Peyer's patch (tissue), 4 donors: ENCODE measurements around the gene B3GNT5. TPM values are rescaled to one million over a fixed set of nuclear protein-coding genes. Genes with fewer than 3 reads are reported as not detected.
A peak's percentile ranks its signal among the peaks of the same experiment; 100 is the strongest.

Experiments
- DNase-seq, 3 donors: peaks; one replicate each; pipeline ENCODE4 v3.0.0-alpha.2; 2017 to 2019
- H3K27ac ChIP-seq, 4 donors: fragments of 200-600 bp; sonication (generic); one replicate each; pipeline ENCODE4 v1.5.1; 2016 to 2019
- H3K27me3 ChIP-seq, 2 donors: fragments of 200-600 bp; sonication (generic); one replicate each; pipeline ENCODE4 v1.5.1; 2019
- H3K36me3 ChIP-seq, 3 donors: fragments of 200-600 bp; sonication (generic); one replicate each; pipeline ENCODE4 v1.5.1; 2016 to 2019
- H3K4me1 ChIP-seq, 4 donors: fragments of 200-600 bp; sonication (generic); one replicate each; pipeline ENCODE4 v1.5.1; 2016 to 2019
- H3K4me3 ChIP-seq, 4 donors: fragments of 200-600 bp; sonication (generic); 1 replicate in 3 of 4; 2 replicates in 1 of 4; pipeline ENCODE4 v1.5.1; 2016 to 2019; ENCODE audit warnings: mild to moderate bottlenecking in 1 of 4
- H3K9me3 ChIP-seq, 4 donors: fragments of 200-600 bp; sonication (generic); one replicate each; pipeline ENCODE4 v1.5.1; 2016 to 2019; ENCODE audit warnings: mild to moderate bottlenecking in 1 of 4
- POLR2A ChIP-seq, 2 donors: fragments of 450-650 bp; IDR thresholded peaks; one replicate each; pipeline ENCODE4 v1.5.1; 2017; ENCODE audit warnings: antibody characterized with exemption in 2 of 2, mild to moderate bottlenecking in 2 of 2, moderate library complexity in 2 of 2
- total RNA-seq, 4 donors: library from RNA; depleted of rRNA; stranded (reverse); fragments of >200 nt; gene quantifications; one replicate each; pipeline ENCODE4 v1.1.0, GENCODE V29; 2016
- TF ChIP-seq, protein P1 (sequence below), 6 experiments: fragments of 450-650 bp in 4 of 6; fragments of 200-600 bp in 2 of 6; sonication (generic) in 1 of 6; IDR thresholded peaks; one replicate each; pipeline ENCODE4 v1.5.1; 2017 to 2019; ENCODE audit warnings: antibody characterized with exemption in 6 of 6, mild to moderate bottlenecking in 3 of 6, moderate library complexity in 1 of 6

The B3GNT5 gene
- total RNA-seq, 4 donors from 2014 or later = 15.7 to 66.2 (median 42.2) TPM

GRCh38 chr3:183307749-183308148 lies 54.7 kb downstream of the B3GNT5 start:
- H3K27ac ChIP-seq = peak overlapping the region in 3 of 4 donors; percentile 73 to 98 (median 89)
- DNase-seq = peak in 1 of 3 donors; percentile 85
- peak; percentile 4 to 41 for TF ChIP-seq POLR2A (IDR thresholded peaks at IDR 0.05)
- TF ChIP-seq, protein P1, sequence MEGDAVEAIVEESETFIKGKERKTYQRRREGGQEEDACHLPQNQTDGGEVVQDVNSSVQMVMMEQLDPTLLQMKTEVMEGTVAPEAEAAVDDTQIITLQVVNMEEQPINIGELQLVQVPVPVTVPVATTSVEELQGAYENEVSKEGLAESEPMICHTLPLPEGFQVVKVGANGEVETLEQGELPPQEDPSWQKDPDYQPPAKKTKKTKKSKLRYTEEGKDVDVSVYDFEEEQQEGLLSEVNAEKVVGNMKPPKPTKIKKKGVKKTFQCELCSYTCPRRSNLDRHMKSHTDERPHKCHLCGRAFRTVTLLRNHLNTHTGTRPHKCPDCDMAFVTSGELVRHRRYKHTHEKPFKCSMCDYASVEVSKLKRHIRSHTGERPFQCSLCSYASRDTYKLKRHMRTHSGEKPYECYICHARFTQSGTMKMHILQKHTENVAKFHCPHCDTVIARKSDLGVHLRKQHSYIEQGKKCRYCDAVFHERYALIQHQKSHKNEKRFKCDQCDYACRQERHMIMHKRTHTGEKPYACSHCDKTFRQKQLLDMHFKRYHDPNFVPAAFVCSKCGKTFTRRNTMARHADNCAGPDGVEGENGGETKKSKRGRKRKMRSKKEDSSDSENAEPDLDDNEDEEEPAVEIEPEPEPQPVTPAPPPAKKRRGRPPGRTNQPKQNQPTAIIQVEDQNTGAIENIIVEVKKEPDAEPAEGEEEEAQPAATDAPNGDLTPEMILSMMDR (IDR thresholded peaks at IDR 0.05) = no peak

GRCh38 chr3:183308751-183309150 lies 55.7 kb downstream of the B3GNT5 start:
- Histone ChIP-seq H3K4me3 (no peak overlapping the region), H3K4me1 (peaks cover 6 to 18% (median 11%) of the 10 kb centered on the region in 4 donors), H3K36me3 (no peaks in the 10 kb centered on the region), H3K9me3 (no peaks in the 10 kb centered on the region), H3K27me3 (no peaks in the 10 kb centered on the region), H3K27ac (peak overlapping the region in 3 of 4 donors; percentile 73 to 98 (median 89))
- no peak for DNase-seq
- no peak for TF ChIP-seq POLR2A (IDR thresholded peaks at IDR 0.05)
- TF ChIP-seq, protein P1 (IDR thresholded peaks at IDR 0.05) = no peak

More at GRCh38 chr3:183307749-183308148, 54.7 kb downstream of the B3GNT5 start:
- no peaks in the 10 kb centered on the region for H3K27me3 ChIP-seq
- H3K4me1 ChIP-seq = peaks cover 6 to 18% (median 11%) of the 10 kb centered on the region in 4 donors
- H3K4me3 ChIP-seq = peak overlapping the region in 2 of 4 donors; percentile 4 to 17
- no peaks in the 10 kb centered on the region for H3K9me3 ChIP-seq
- no peaks in the 10 kb centered on the region for H3K36me3 ChIP-seq

GRCh38 chr3:183309276-183309675 lies 56.2 kb downstream of the B3GNT5 start:
- TF ChIP-seq, protein P1 (IDR thresholded peaks at IDR 0.05) = no peak
- TF ChIP-seq POLR2A (IDR thresholded peaks at IDR 0.05) = peak; percentile 63 to 73
- peaks cover 6 to 18% (median 11%) of the 10 kb centered on the region in 4 donors for H3K4me1 ChIP-seq
- peak overlapping the region in 3 of 4 donors; percentile 73 to 98 (median 89) for H3K27ac ChIP-seq
- H3K9me3 ChIP-seq = no peaks in the 10 kb centered on the region
- no peaks in the 10 kb centered on the region for H3K27me3 ChIP-seq
- no peaks in the 10 kb centered on the region for H3K36me3 ChIP-seq
- no peak overlapping the region for H3K4me3 ChIP-seq
- peak in 2 of 3 donors; percentile 87 to 89 for DNase-seq

DNA sequence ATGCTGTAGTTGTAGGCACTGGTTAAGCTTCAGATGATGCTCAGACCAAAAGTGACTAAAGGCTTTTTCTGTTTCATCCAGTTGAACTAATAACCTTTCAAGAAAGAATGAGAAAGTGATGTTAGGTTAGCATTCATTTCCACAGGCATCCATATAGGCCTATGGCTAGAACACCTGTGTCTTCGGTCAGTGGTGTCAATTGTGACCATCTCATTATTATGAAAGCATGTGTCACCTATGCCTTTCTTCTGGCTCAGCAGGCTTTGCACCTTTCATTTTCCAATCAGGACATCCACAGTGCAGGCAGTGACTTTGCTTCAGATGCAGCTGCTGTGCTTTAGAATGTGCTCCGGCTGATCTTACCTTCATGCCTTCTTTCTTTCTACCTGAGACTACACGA lies 57.9 kb downstream of the B3GNT5 start:
- Histone ChIP-seq H3K9me3 (no peaks in the 10 kb centered on the region), H3K36me3 (no peaks in the 10 kb centered on the region), H3K27ac (no peak overlapping the region), H3K4me1 (peaks cover 6 to 17% (median 11%) of the 10 kb centered on the region in 4 donors), H3K4me3 (no peak overlapping the region), H3K27me3 (no peaks in the 10 kb centered on the region)
- DNase-seq = no peak
- TF ChIP-seq, protein P1 (IDR thresholded peaks at IDR 0.05) = no peak
- no peak for TF ChIP-seq POLR2A (IDR thresholded peaks at IDR 0.05)

DNA sequence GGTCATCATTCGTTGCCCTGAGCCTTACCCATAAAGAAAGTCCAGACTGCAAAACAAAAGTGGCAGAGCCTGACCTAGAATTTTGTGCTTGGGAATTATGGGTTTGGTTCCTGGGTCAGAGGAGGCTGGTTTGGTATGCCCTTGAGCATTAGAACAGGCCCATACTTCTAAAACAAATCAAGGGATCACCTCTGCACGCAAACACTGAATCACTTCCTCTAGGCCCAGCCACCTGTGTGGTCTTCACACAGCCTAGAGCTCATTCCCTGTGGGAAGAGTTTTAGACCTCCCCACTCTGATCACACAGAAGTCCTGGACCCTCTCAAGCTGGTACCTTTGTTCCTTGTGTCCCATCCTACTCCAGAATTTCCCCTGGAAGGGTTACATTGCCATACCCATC lies 59.4 kb downstream of the B3GNT5 start:
- H3K4me3 ChIP-seq = no peak overlapping the region
- H3K9me3 ChIP-seq = no peaks in the 10 kb centered on the region
- H3K27ac ChIP-seq = no peak overlapping the region
- TF ChIP-seq, protein P1 (IDR thresholded peaks at IDR 0.05) = no peak
- no peak for TF ChIP-seq POLR2A (IDR thresholded peaks at IDR 0.05)
- no peak for DNase-seq
- H3K27me3 ChIP-seq = no peaks in the 10 kb centered on the region
- no peaks in the 10 kb centered on the region for H3K36me3 ChIP-seq
- peaks cover 0 to 9% (median 2%) of the 10 kb centered on the region in 4 donors for H3K4me1 ChIP-seq
